ENCODE measurements around the gene CD1E.

CD1E gene

GRCh38 chr1:158398818-158399514 lies 45.3 kb downstream of the CD1E start, which contains the start of gene OR10T2:
OR10T2 (minus strand) TSS chr1:158399466; CDS start chr1:158399466, 0 bp downstream.
- TF ChIP-seq GATA3 (IDR thresholded peaks at IDR 0.05; ENCODE audit: low read depth, low read length) (no peak), GATA2 (IDR thresholded peaks at IDR 0.05; ENCODE audit: low read depth, low read length) (no peak)

DNA sequence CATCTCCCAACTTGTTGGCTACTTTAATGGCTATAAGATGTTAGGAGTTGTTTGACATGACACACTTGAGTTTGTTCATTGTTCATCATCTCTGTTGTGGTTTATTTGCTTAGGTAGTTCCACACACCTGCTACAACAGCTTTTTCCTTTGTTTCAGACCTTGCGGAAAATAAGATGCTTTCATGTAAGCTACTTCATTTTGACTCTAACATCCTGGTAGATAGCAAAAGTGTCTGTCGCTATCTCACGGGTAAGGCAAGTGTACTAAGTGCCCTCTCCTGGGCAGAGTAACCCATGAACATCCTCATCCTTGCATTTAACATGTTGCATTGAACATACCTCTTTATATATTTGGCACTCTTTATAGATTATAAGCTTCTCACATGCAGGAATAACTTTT lies 47.2 kb downstream of the CD1E start:
- TF ChIP-seq GATA3 (IDR thresholded peaks at IDR 0.05; ENCODE audit: low read depth, low read length) (no peak), GATA2 (IDR thresholded peaks at IDR 0.05; ENCODE audit: low read depth, low read length) (no peak)

- no peak for TF ChIP-seq GATA2 (IDR thresholded peaks at IDR 0.05; ENCODE audit: low read depth, low read length)
- no peak for TF ChIP-seq GATA3 (IDR thresholded peaks at IDR 0.05; ENCODE audit: low read depth, low read length)
Measured at GRCh38 chr1:158407092-158407491, 53.4 kb downstream of the CD1E start.

Measured in SH-SY5Y (cell line).